SK-N-MC (cell line): ENCODE data around the gene SLC49A3.

ENCODE experiments used
- DNase-seq: peaks from one replicate; pipeline ENCODE4 v3.0.0-alpha.2; 2011; ENCODE audit warnings: low read depth, low spot score
- H3K27ac ChIP-seq: fragments of 200-600 bp; sonication (generic); 2 replicates; pipeline ENCODE4 v1.5.1; 2016; ENCODE audit warnings: mixed run types
- H3K36me3 ChIP-seq: fragments of 200-600 bp; sonication (generic); 2 replicates; pipeline ENCODE4 v1.6.1; 2017; ENCODE audit warnings: antibody characterized with exemption, low read length, mixed read lengths; ENCODE audit not compliant: insufficient read depth
- H3K4me3 ChIP-seq: fragments of 200-600 bp; sonication (generic); 2 replicates; pipeline ENCODE4 v1.5.1; 2016
- H3K9ac ChIP-seq: fragments of 200-600 bp; sonication (generic); 2 replicates; pipeline ENCODE4 v1.8.0; 2017; ENCODE audit warnings: mixed run types, mixed read lengths; ENCODE audit not compliant: insufficient read length
- H3K9me3 ChIP-seq: fragments of 200-600 bp; sonication (generic); 2 replicates; pipeline ENCODE4 v1.6.1; 2017; ENCODE audit warnings: low read depth, mild to moderate bottlenecking, antibody characterized with exemption, low read length, moderate library complexity, mixed read lengths
- EZH2 ChIP-seq: fragments of 200-600 bp; sonication (generic); IDR thresholded peaks from one replicate; pipeline ENCODE4 v1.6.1; 2017; ENCODE audit warnings: antibody characterized with exemption
- FOXP2 ChIP-seq: optimal IDR thresholded peaks from 2 replicates; pipeline ENCODE3; 2011; ENCODE audit warnings: mild to moderate bottlenecking, moderate library complexity; ENCODE audit not compliant: insufficient read depth; ENCODE audit errors: extremely low read length, control extremely low read depth
- POLR2AphosphoS5 ChIP-seq: IDR thresholded peaks from 2 replicates; pipeline ENCODE4 v1.6.1; 2012; ENCODE audit warnings: mild to moderate bottlenecking, low read depth, low read length, borderline replicate concordance

The SLC49A3 gene

GRCh38 chr4:692771-693554 is 4.0 kb upstream of the SLC49A3 start:
- no peak for DNase-seq
- no peaks in the 10 kb centered on the region for H3K9me3 ChIP-seq
- H3K27ac ChIP-seq: no peak overlapping the region
- TF ChIP-seq FOXP2: no peak
- H3K4me3 ChIP-seq: no peak overlapping the region
- no peaks in the 10 kb centered on the region for H3K36me3 ChIP-seq
- H3K9ac ChIP-seq: no peak overlapping the region

DNA sequence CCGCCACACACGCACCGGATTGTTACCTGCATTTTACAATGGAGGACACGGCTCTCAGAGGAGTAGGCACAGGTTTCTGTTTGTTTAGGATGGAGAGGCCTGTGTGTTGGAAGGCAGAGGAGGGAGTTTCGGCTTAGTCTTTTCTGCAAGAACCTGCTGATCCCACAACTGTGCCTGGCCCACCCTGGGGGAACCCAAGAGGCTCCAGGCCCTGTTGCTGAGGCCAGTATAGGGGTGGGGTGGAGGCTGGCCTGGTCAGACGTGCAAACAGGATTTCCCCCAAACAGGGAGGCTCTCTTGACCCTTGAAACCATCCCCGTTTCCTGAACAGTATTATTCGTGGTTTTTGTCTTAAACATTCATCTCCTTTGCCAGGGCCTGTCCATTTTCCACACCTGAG is 772 bp upstream of the SLC49A3 start:
- no peak for TF ChIP-seq POLR2AphosphoS5
- TF ChIP-seq EZH2: no peak
- TF ChIP-seq FOXP2: no peak
- H3K27ac ChIP-seq: no peak overlapping the region
- no peaks in the 10 kb centered on the region for H3K36me3 ChIP-seq
- H3K4me3 ChIP-seq: no peak overlapping the region
- no peak for DNase-seq
- H3K9ac ChIP-seq: no peak overlapping the region
- no peaks in the 10 kb centered on the region for H3K9me3 ChIP-seq

- Histone ChIP-seq H3K4me3 (no peak overlapping the region), H3K36me3 (no peaks in the 10 kb centered on the region), H3K9ac (no peak overlapping the region), H3K27ac (no peak overlapping the region), H3K9me3 (no peaks in the 10 kb centered on the region)
- no peak for DNase-seq
- no peak for TF ChIP-seq FOXP2
- TF ChIP-seq POLR2AphosphoS5: no peak
These were observed 739 bp downstream of the SLC49A3 start for GRCh38 chr4:687971-688853.

- no peak overlapping the region for H3K27ac ChIP-seq
- H3K9ac ChIP-seq: no peak overlapping the region
- no peak for DNase-seq
- H3K4me3 ChIP-seq: no peak overlapping the region
- H3K36me3 ChIP-seq: no peaks in the 10 kb centered on the region
- TF ChIP-seq FOXP2: no peak
- TF ChIP-seq EZH2: no peak
- no peak for TF ChIP-seq POLR2AphosphoS5
- no peaks in the 10 kb centered on the region for H3K9me3 ChIP-seq
These were observed 1.6 kb downstream of the SLC49A3 start for GRCh38 chr4:687048-687970.

GRCh38 chr4:686413-687040 is 2.4 kb downstream of the SLC49A3 start:
- Histone ChIP-seq H3K36me3 (no peaks in the 10 kb centered on the region), H3K4me3 (no peak overlapping the region), H3K9me3 (no peaks in the 10 kb centered on the region), H3K27ac (no peak overlapping the region), H3K9ac (no peak overlapping the region)
- DNase-seq: no peak
- TF ChIP-seq EZH2: no peak
- TF ChIP-seq POLR2AphosphoS5: no peak
- no peak for TF ChIP-seq FOXP2

- Histone ChIP-seq H3K9me3 (no peaks in the 10 kb centered on the region), H3K27ac (no peak overlapping the region), H3K4me3 (no peak overlapping the region), H3K9ac (no peak overlapping the region), H3K36me3 (no peaks in the 10 kb centered on the region)
- no peak for TF ChIP-seq FOXP2
- TF ChIP-seq POLR2AphosphoS5: no peak
- no peak for TF ChIP-seq EZH2
- no peak for DNase-seq
These were observed 3.1 kb downstream of the SLC49A3 start for GRCh38 chr4:685679-686412.

GRCh38 chr4:684623-685327 is 4.2 kb downstream of the SLC49A3 start:
- Histone ChIP-seq H3K27ac (no peak overlapping the region), H3K9me3 (no peaks in the 10 kb centered on the region), H3K9ac (no peak overlapping the region), H3K4me3 (no peak overlapping the region), H3K36me3 (no peaks in the 10 kb centered on the region)
- no peak for DNase-seq
- TF ChIP-seq FOXP2: no peak
- TF ChIP-seq EZH2: no peak
- TF ChIP-seq POLR2AphosphoS5: no peak
